Stimulated activated CD4-positive, alpha-beta T cell treated with anti-CD3 and anti-CD28 coated beads, Interleukin-12 subunit alpha, Interleukin-12 subunit beta, amount 100 ng/mL, for 4 hours (primary cell): ENCODE results near the gene CUTC.

Experiments
- DNase-seq: peaks from one replicate; pipeline ENCODE4 v3.0.0-alpha.2; 2020

The CUTC gene

DNA sequence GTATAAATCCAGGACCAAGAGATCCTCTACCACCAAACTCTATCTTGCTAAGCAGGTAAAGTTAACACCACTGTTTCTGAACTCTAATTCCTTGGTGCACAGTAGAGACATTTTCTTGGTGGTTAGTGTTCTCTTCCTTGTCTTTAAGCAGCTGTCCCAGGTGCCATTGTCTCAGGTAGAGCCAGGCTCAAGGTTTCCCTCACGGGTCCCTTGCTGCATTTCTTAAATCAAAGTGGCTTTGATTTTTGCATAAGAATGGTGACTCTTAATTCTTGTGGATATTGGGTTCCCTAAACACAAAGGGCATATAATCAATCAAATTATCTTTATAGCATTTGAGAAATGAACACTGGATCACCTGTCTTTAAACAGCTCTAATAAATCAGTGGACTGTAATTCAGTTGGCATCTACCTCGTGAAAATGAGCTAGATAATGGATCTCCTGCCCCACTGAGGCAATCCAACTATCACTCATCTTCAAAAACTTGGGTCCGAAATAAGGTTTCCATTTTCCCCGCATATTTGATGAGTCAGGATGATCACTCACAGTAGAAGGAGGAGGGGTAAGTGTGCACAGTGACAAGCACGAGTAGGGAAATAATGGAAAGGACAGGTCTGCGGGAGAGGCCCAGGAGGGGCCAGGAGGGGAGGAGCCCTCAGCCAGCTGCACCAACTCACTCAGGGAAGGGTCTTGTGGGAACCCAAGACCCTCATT is 52.9 kb downstream of the CUTC start:
- no peak for DNase-seq

- DNase-seq, result no peak
Observed at GRCh38 chr10:99785646-99786045, 53.6 kb downstream of the CUTC start.

DNA sequence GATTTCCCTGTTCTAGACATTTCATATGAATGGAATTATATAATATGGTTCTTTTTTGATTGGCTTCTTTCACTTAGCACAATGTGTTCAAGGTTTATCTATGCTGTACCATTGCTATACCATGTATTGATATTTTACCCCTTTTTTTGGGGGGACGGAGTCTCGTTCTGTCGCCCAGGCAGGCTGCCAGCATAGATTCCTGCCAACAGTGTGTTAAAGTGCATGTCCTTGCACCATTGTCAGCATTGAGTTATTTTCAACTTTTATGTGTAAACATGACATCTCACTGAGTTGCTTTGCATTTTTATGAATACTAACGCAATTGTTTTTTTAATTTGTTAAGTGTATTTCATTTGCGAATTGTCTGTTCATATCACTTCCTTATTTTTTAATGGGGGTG is 55.3 kb downstream of the CUTC start:
- no peak for DNase-seq

DNA sequence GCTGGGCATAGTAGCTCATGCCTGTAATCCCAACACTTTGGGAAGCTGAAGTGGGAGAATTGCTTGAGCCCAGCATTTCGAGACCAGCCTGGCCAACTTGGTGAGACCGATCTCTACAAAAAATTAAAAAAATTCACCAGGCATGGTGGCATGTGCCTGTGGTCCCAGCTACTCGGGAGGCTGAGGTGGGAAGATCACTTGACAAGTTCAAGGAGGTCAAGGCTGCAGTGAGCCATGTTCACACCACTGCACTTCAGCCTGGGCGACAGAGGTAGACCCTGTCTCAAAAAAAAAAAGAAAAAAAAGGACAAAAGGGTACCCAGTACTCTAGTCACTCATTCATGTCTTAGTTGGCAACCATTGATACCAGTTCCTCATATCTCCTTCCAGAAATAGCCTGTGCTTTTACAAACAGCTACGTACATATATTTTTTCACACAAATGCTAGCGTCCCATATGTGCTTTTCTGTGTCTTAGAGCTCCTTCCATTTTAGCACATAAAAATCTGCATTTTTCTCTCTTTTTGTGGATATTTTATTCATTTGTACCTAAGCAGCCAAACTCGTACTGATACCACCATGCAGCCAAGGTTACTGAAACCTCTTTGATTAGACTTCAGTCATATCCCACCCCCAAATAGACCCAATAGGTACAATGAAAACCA is 55.9 kb downstream of the CUTC start:
- no peak for DNase-seq

DNA sequence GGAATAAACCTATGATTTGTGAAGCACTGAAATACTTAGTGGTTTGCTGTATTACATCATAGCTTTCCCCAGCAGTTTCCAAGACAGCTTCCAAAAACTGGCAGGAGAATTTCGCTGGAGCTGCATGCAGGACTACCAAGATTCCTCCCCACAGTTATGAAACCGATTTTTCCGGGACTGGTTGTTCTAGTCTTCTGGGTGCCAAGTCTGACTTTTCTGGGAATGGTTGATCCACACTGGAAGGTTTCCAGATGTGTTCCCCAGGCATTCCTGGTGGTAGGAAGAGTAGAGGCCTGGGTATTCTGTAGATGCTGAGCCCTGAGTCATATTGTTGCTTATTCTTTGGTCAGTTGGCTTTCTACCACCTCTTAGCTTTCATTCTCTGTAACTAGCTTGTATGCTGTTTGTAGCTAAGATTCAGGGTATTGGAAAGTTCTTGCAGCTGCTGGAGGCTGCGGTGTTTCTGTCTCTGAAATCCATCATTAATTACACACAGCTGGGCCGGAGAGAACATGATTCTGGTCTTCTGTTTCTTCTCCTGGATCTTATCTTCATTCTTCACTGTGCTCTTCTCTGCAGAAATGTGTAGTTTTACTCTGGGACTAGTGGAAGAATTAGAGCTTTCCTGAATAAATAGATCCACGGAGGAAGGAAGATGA is 56.7 kb downstream of the CUTC start:
- no peak for DNase-seq

- DNase-seq, result no peak
Observed at GRCh38 chr10:99791831-99792230, 59.8 kb downstream of the CUTC start.

DNA sequence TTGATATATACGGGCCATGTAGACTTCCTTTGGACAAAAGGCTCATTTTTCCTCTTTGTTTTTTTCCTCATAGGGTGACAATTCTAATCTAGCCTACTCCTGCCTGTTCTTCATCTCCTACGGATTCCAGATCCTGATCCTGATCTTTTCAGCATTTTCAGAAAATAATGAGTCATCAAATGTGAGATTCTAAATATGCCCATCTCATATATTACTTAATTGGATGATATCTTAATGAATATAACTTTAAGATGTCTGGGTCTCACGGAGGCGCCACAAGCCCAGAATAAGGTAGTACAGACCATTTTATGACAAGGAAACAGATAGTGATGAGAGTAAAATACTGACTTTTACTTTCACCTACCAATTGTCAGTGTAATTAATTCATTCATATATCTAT is 61.8 kb downstream of the CUTC start:
- DNase-seq, result no peak

GRCh38 chr10:99796928-99797327 is 64.9 kb downstream of the CUTC start:
- DNase-seq, result no peak

GRCh38 chr10:99798031-99798430 is 66.0 kb downstream of the CUTC start:
- DNase-seq, result no peak

GRCh38 chr10:99798920-99799319 is 66.9 kb downstream of the CUTC start:
- DNase-seq, result no peak

GRCh38 chr10:99799613-99800012 is 67.6 kb downstream of the CUTC start:
- DNase-seq, result no peak

GRCh38 chr10:99804471-99804870 is 72.4 kb downstream of the CUTC start:
- no peak for DNase-seq

- DNase-seq, result no peak
Observed at GRCh38 chr10:99805190-99805589, 73.2 kb downstream of the CUTC start.
